ENCODE measurements around the gene THADA. TPM values are rescaled to one million over a fixed set of nuclear protein-coding genes. Genes with fewer than 3 reads are reported as not detected.

THADA gene
- total and polyA plus RNA-seq, 10 donors, result 14.2 to 51.3 (median 40.0) TPM

- TF ChIP-seq POLR2A (IDR thresholded peaks at IDR 0.05), result no peak
- peak in 1 of 3 donors; percentile 30 for TF ChIP-seq POLR2AphosphoS5 (IDR thresholded peaks at IDR 0.05)
- TF ChIP-seq CTCF (IDR thresholded peaks at IDR 0.05 in 8 of 11, conservative IDR thresholded peaks at IDR 0.05 in 3 of 11), result no peak
- 71 to 85% (median 77%) methylated on average over 1 of the region's 1 CpG for WGBS, 5 donors
- H3K36me3 ChIP-seq, result no peaks in the 10 kb centered on the region
These were observed 190.0 kb downstream of the THADA start for GRCh38 chr2:43405829-43406228.

GRCh38 chr2:43402452-43402937 is 193.3 kb downstream of the THADA start:
- TF ChIP-seq POLR2A (IDR thresholded peaks at IDR 0.05) (no peak), POLR2AphosphoS5 (IDR thresholded peaks at IDR 0.05) (no peak), CTCF (IDR thresholded peaks at IDR 0.05 in 8 of 11, conservative IDR thresholded peaks at IDR 0.05 in 3 of 11) (no peak)
- Histone ChIP-seq H3K4me3 (no peak overlapping the region), H3K27me3 (replicated peaks in 1 of 7) (no peaks in the 10 kb centered on the region), H3K27ac (peak overlapping the region in 4 of 8 donors; percentile 14 to 43 (median 30)), H3K36me3 (peaks cover 0 to 13% (median 1%) of the 10 kb centered on the region in 6 donors), H3K4me1 (peaks cover 5 to 53% (median 19%) of the 10 kb centered on the region in 6 donors), H3K9me3 (no peaks in the 10 kb centered on the region)
- intact Hi-C loops (cut with DNase I; ENCODE audit: low total_unique reads), result no loop called here
- WGBS, 5 donors, result 85 to 90% (median 88%) methylated on average over 4 of the region's 4 CpGs
- no peak for DNase-seq

More at GRCh38 chr2:43405829-43406228, 190.0 kb downstream of the THADA start:
- intact Hi-C loops (cut with DNase I; ENCODE audit: low total_unique reads), result no loop called here
- Histone ChIP-seq H3K4me3 (no peak overlapping the region), H3K27me3 (replicated peaks in 1 of 7) (no peaks in the 10 kb centered on the region), H3K27ac (no peak overlapping the region), H3K9me3 (no peaks in the 10 kb centered on the region), H3K4me1 (peaks cover 5 to 72% (median 36%) of the 10 kb centered on the region in 6 donors)
- no peak for DNase-seq

GRCh38 chr2:43402002-43402401 is 193.8 kb downstream of the THADA start:
- Histone ChIP-seq H3K36me3 (peaks cover 0 to 18% (median 3%) of the 10 kb centered on the region in 6 donors), H3K9me3 (no peaks in the 10 kb centered on the region), H3K4me3 (no peak overlapping the region), H3K27me3 (replicated peaks in 1 of 7) (no peaks in the 10 kb centered on the region), H3K27ac (peak overlapping the region in 4 of 8 donors; percentile 14 to 43 (median 30)), H3K4me1 (peaks cover 4 to 48% (median 17%) of the 10 kb centered on the region in 6 donors)
- TF ChIP-seq CTCF (IDR thresholded peaks at IDR 0.05 in 8 of 11, conservative IDR thresholded peaks at IDR 0.05 in 3 of 11), result no peak
- peak in 1 of 3 donors; percentile 23 for TF ChIP-seq POLR2AphosphoS5 (IDR thresholded peaks at IDR 0.05)
- intact Hi-C loops (cut with DNase I; ENCODE audit: low total_unique reads), result no loop called here
- no peak for DNase-seq
- 59 to 77% (median 65%) methylated on average over 5 of the region's 5 CpGs for WGBS, 5 donors

GRCh38 chr2:43400508-43400907 is 195.3 kb downstream of the THADA start:
- intact Hi-C loops (cut with DNase I; ENCODE audit: low total_unique reads), result no loop called here
- DNase-seq, result no peak
- Histone ChIP-seq H3K9me3 (no peaks in the 10 kb centered on the region), H3K4me3 (no peak overlapping the region), H3K27me3 (replicated peaks in 1 of 7) (no peaks in the 10 kb centered on the region), H3K27ac (peak overlapping the region in 3 of 8 donors; percentile 13 to 56 (median 45)), H3K36me3 (peaks cover 0 to 33% (median 10%) of the 10 kb centered on the region in 6 donors), H3K4me1 (peaks cover 4 to 33% (median 11%) of the 10 kb centered on the region in 6 donors)
- TF ChIP-seq CTCF (IDR thresholded peaks at IDR 0.05 in 8 of 11, conservative IDR thresholded peaks at IDR 0.05 in 3 of 11), result no peak
- TF ChIP-seq POLR2AphosphoS5 (IDR thresholded peaks at IDR 0.05), result no peak
- no peak for TF ChIP-seq POLR2A (IDR thresholded peaks at IDR 0.05)
- WGBS, 5 donors, result 81 to 96% (median 95%) methylated on average over 3 of the region's 3 CpGs
